NCI-H526 treated with DMSO at 0.1 percent for 48 hours (cell line): ENCODE results near the gene FRAT2.

Source experiments
- DNase-seq: peaks from one replicate; lab custom pipeline; 2025; lab: John Stamatoyannopoulos, UW

FRAT2 gene

DNA sequence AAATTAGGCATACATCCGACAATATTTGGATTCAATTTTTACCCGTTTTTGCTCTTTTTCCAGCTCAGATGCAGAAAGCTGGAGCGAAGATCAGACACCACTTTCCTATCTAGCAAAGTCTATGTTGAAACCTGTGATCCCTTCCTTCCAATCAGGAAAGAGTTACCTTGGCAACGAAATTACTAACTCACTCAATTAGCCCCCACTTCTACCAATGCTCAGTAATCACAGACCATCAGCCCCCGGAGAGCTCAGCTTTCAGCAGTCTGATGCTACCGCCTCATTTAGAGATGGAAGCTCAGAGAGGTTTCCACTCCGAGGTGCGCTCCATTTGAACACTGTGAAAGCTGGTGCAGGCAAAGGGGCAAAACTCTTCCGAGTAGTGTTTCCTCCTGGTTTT is 8.8 kb downstream of the FRAT2 start:
- DNase-seq = no peak

- no peak for DNase-seq
Observed at GRCh38 chr10:97323501-97323900, 11.0 kb downstream of the FRAT2 start.

- DNase-seq = no peak
Observed at GRCh38 chr10:97321804-97322190, 12.7 kb downstream of the FRAT2 start.

DNA sequence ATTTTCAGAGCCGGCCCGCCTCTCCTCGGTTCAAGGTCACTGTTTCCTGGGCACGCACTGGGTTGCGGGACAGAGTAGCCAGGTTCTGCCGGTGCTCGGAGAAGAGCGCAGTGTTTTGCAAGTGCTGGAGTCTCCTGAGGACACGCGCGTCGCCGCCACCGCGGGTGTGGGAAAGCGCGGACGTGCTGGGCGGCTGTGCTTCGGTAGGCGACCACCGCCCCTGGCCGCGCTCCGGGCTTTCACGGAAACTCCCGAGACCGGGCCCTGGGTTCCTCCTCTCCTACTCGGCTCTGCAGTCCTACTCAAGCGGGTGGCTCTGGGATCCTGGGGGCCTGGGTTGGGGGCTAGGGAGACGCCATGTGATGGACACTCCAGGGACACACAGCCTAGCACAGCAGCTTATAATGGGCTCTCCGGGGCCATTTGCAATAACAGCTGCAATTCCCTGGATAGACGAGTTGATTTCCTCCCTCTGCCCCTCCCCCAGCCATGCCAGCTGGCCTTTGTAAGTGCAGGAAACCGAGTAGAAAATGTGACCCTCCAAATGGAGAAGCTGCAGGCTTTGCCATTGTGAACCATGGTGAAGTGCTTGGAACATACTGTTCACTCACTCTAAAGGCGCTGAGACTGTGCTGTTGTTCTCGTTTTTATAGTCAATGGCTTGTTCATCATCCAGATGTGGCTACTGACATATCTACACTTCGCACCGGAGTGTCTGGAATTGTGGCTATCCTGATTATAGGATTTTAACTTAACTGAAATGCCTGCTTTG is 13.3 kb downstream of the FRAT2 start:
- no peak for DNase-seq

DNA sequence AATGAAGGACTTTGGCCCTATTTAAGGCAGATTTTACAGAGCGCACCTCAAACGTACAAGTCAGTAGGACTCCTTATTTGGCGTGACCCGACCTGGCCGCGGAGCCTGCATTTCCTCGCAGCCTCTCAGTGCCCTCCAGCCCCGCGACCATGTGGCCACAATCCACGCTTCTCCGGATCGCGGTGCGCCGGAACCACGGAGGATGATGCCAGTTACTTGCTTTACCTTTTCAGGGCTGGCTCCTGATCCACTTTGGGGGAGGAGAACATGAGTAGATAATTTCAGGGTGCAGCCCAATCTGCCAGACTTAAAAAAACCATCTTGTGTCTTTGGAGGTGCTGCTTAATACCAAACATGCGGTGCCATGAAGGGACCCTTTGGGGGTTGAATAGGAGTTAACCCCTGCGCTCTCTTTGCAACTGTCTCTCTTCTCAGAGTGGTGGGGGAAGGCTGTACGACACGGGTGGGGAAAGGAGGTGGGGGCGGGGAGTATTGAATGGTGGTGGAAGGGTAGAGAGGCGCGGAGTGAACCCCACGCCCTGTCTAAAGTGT is 14.0 kb downstream of the FRAT2 start:
- DNase-seq = no peak

GRCh38 chr10:97319671-97320479 is 14.7 kb downstream of the FRAT2 start:
- no peak for DNase-seq

GRCh38 chr10:97318772-97319651 is 15.5 kb downstream of the FRAT2 start, which contains the start of gene FRAT1:
Gene FRAT1, plus strand, starts transcription at chr10:97319271. Its CDS starts 183 bp downstream, at chr10:97319454.
- DNase-seq = peak; percentile 56

DNA sequence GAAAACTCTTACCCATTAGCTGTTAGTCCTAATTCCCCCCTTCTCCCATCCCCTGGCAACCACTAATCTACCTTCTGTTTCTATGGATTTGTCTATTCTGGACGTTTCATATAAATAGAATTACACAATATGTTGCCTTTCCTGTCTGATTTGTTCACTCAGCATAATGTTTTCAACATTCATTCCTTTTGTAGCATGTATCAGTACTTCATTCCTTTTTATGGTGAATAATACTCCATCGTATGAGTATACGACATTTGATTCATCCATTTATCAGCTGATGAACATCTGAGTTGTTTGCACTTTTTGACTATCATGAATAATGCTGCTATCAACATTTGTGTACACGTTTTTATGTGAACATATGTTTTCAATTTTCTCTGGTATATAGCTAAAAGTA is 19.9 kb downstream of the FRAT2 start:
- no peak for DNase-seq

DNA sequence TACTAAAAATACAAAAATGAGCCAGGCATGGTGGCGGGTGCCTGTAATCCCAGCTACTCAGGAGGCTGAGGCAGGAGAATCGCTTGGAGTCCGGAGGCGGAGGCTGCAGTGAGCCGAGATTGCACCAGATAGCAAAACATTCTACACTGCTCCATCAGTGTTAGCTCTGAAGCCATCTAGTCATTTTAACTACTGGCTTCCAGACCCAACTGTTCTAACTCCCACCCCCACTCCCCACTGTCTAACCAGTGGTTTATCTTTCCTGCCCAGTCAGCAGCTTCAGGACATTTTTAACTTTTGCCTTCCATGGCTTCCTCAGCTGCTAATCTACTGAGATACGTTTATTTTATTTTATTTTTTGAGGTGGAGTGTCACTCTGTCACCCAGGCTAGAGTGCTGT is 21.6 kb downstream of the FRAT2 start:
- no peak for DNase-seq

- DNase-seq = no peak
Observed at GRCh38 chr10:97311111-97311626, 23.4 kb downstream of the FRAT2 start.

GRCh38 chr10:97307866-97308780 is 26.4 kb downstream of the FRAT2 start:
- DNase-seq = no peak

DNA sequence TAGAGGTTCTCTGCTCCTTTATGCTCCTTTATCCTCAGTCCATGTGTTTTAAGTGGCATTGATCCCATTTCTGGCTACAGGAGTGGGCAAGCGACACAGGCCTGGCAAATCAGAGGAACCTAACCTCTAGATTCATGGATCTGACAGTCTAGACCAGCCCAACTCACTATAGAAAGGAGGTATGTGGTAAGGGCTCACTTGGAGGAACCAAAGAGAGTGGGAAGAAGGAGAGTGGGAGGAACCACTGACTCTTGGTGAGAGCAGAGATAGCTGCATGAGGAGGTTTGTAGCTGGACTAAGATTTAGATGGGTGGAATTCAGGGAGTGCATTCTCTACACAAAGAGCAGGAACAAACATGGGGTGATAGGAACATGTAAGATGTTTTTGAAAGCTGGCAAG is 27.1 kb downstream of the FRAT2 start:
- DNase-seq = no peak

GRCh38 chr10:97302088-97302791 is 32.3 kb downstream of the FRAT2 start:
- DNase-seq = no peak

DNA sequence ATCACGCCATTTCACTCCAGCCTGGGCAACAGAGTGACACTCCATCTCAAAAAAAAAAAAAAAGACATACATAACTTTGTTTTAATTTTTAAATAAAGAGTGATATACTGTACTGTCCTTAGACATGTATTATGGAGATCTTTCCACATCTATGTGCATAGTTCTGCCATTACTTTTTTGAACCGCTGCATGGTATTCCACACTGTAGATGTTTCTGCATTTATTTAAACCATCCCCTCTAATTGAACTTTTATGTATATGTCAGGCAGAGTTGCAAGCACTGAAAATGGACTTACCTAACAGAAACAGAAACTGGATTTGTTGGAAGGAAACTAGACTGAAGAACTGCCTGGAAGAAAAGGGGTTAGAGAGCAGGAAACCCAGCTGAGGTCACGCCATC is 33.5 kb downstream of the FRAT2 start:
- DNase-seq = no peak

DNA sequence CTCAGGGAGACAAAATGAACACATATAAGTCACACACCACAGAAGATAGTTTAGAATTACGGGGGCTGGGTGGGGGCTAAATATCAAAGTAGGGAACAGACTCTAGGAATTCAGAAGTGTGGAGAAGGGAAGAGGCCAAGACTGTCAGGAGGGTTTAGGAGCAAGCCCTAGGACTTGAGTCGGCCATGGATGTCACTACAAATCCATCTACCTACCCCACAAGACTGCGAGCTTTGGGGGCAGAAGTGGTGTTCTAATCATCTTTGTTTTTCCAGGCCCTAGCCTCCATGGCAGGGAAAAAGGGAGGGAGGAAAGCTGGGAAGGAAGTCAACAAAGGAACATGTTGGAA is 36.3 kb downstream of the FRAT2 start:
- no peak for DNase-seq

GRCh38 chr10:97297556-97298222 is 36.8 kb downstream of the FRAT2 start:
- no peak for DNase-seq

DNA sequence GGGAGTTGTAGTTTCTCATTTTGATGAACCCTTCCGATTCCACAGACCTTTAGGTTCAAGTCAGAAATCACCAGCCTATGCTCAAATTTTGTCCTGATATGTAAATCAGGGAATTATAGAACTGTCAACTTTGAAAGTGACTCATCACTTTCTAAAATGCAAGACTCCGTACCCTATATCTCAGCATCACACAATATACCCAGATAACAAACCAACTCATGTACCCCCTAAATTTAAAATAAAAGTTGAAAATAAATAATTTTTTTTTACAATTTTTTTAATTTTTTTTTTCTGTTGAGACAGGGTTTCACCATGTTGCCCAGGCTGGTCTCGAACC is 41.7 kb downstream of the FRAT2 start:
- DNase-seq = no peak

DNA sequence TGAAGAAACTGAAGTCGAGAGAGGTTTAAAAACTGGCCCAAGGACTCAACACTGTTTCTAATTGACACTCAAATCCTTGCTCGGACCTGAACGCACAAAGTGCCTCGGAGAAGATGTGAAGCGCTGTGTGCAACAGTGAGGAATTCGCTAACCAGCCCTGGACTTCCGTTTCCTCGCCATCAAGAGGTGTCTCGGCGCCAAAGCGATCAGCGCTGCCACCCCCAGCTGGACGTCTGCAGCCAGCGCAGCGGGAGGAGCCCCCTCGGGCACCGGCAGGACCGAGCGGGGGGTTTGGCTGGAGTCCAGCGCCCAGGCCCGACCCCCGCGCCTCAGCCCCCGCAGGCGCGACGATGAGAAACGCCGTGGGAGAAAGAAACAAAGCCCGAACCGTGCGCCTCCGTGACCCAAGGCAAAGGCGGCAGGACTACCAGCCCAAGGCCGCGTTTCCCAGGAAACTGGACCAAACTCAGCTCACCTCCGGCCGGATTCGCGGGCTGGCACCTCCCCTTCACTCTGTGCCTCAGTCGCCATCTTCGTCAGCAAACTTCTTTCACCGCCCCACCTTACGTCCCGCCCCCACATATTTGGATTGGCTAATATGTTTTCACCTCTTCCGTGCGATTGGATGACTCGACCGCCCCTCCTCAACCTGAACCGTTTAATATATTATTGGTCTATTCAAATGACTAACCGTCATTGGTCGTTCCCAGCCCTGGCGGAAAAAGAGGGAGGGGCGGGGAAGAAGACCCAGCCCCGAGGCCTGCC is 42.2 kb downstream of the FRAT2 start, which contains the start of gene ARHGAP19:
Gene ARHGAP19 (minus strand): TSS at position 541 of the 765 bp plus-strand sequence. CDS start 10 bp downstream, at position 531.
- DNase-seq = peak; percentile 94
